Measurements from ENCODE around the gene ROBO1.

ROBO1 gene

GRCh38 chr3:78569804-78570203 is 1198.0 kb downstream of the ROBO1 start:
- peak; percentile 55 for DNase-seq

DNA sequence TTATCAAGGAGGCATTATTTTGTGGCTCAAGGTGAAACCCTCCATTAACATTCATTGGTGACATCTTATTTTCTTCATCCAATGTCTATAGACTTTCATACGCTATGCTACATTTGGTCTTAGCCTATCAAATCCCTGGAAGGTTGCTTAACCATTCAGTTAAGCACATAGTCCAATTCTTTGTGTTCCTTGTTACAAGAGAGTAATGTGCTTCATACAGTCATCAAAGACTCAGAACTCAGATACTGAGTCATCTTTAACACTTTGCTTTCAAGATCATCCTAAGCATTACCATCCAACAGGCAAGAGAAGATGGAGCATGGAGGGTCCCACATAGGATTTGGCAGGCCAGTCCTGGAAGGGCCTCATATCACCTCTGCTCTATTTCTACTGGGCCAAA is 1202.1 kb downstream of the ROBO1 start:
- DNase-seq: no peak

GRCh38 chr3:78562328-78562727 is 1205.5 kb downstream of the ROBO1 start:
- no peak for DNase-seq

All from islet precursor cell (in vitro differentiated cells).